Naive B cell (primary cell): Measurements from ENCODE around the gene ALMS1. TPM values are rescaled to one million over a fixed set of nuclear protein-coding genes. Genes with fewer than 3 reads are reported as not detected.

Experiments used
- ATAC-seq, 2 donors: fragments of 150-1000 bp; cut with Tn5 transposase; 2 replicates each; pipeline ENCODE4 v1.10.0; 2021; ENCODE audit warnings: low read depth in 2 of 2, mild to moderate bottlenecking in 2 of 2, moderate library complexity in 2 of 2
- DNase-seq: peaks from one replicate; pipeline ENCODE4 v3.0.0; 2022
- H3K27ac Mint-ChIP-seq, 6 donors: one replicate each; pipeline ENCODE4 v1.8.0; 2020 to 2022; ENCODE audit warnings: mild to moderate bottlenecking in 6 of 6, mixed read lengths in 6 of 6, moderate library complexity in 5 of 6, inconsistent platforms in 2 of 6
- H3K27me3 Mint-ChIP-seq, 3 donors: one replicate each; pipeline ENCODE4 v1.8.0; 2021 to 2022; ENCODE audit warnings: mixed read lengths in 3 of 3, mild to moderate bottlenecking in 1 of 3
- H3K36me3 Mint-ChIP-seq, 2 donors: one replicate each; pipeline ENCODE4 v1.8.0; 2020 to 2022; ENCODE audit warnings: mixed read lengths in 2 of 2, inconsistent platforms in 1 of 2, mild to moderate bottlenecking in 1 of 2
- H3K4me1 Mint-ChIP-seq, 3 donors: one replicate each; pipeline ENCODE4 v1.8.0; 2020 to 2022; ENCODE audit warnings: mixed read lengths in 3 of 3, inconsistent platforms in 1 of 3, mild to moderate bottlenecking in 1 of 3, moderate library complexity in 1 of 3
- H3K4me3 Mint-ChIP-seq, 8 donors: one replicate each; pipeline ENCODE4 v1.8.0; 2020 to 2022; ENCODE audit warnings: mild to moderate bottlenecking in 8 of 8, mixed read lengths in 8 of 8, moderate library complexity in 8 of 8, inconsistent platforms in 2 of 8
- H3K9me3 Mint-ChIP-seq, 7 donors: one replicate each; pipeline ENCODE4 v1.8.0; 2020 to 2022; ENCODE audit warnings: mixed read lengths in 7 of 7, mild to moderate bottlenecking in 5 of 7, inconsistent platforms in 2 of 7, moderate library complexity in 1 of 7
- polyA plus RNA-seq, 6 donors: library from polyadenylated mRNA; unstranded; fragments of 300-500 nt; fragmentation: Illumina TruSeq; gene quantifications; one replicate each; pipeline ENCODE4 v1.2.3, GENCODE V29; 2021; ENCODE audit warnings: low read depth in 6 of 6

The ALMS1 gene
- polyA plus RNA-seq, 6 donors from 2014 or later = 1.1 to 3.9 (median 2.2) TPM; not detected in 1

GRCh38 chr2:73373344-73373743 lies 12.3 kb upstream of the ALMS1 start:
- Mint-ChIP-seq H3K27me3 (peaks cover 20 to 63% (median 57%) of the 10 kb centered on the region in 3 donors), H3K36me3 (peaks cover 0 to 6% of the 10 kb centered on the region in 2 donors), H3K9me3 (peaks cover 0 to 8% (median 0%) of the 10 kb centered on the region in 7 donors), H3K4me3 (no peak overlapping the region), H3K4me1 (no peaks in the 10 kb centered on the region), H3K27ac (no peak overlapping the region)
- DNase-seq (no peak), ATAC-seq (no peak)

- H3K27ac Mint-ChIP-seq = no peak overlapping the region
- no peak overlapping the region for H3K4me3 Mint-ChIP-seq
- H3K36me3 Mint-ChIP-seq = peaks cover 0 to 6% of the 10 kb centered on the region in 2 donors
- DNase-seq (no peak), ATAC-seq (no peak)
- peaks cover 0 to 8% (median 0%) of the 10 kb centered on the region in 7 donors for H3K9me3 Mint-ChIP-seq
- peaks cover 24 to 66% (median 65%) of the 10 kb centered on the region in 3 donors for H3K27me3 Mint-ChIP-seq
- H3K4me1 Mint-ChIP-seq = no peaks in the 10 kb centered on the region
These were observed 11.4 kb upstream of the ALMS1 start for GRCh38 chr2:73374269-73374668.

GRCh38 chr2:73376681-73377080 lies 9.0 kb upstream of the ALMS1 start:
- peaks cover 0 to 6% of the 10 kb centered on the region in 2 donors for H3K36me3 Mint-ChIP-seq
- H3K9me3 Mint-ChIP-seq = peaks cover 0 to 8% (median 0%) of the 10 kb centered on the region in 7 donors
- H3K27ac Mint-ChIP-seq = no peak overlapping the region
- DNase-seq = no peak
- H3K4me1 Mint-ChIP-seq = no peaks in the 10 kb centered on the region
- H3K4me3 Mint-ChIP-seq = no peak overlapping the region
- no peak for ATAC-seq
- H3K27me3 Mint-ChIP-seq = peaks cover 35 to 70% (median 65%) of the 10 kb centered on the region in 3 donors

- Mint-ChIP-seq H3K36me3 (no peaks in the 10 kb centered on the region), H3K4me3 (peak overlapping the region in 2 of 8 donors; percentile 50 to 55), H3K9me3 (peaks cover 0 to 2% (median 0%) of the 10 kb centered on the region in 7 donors), H3K27me3 (peaks cover 21 to 51% (median 24%) of the 10 kb centered on the region in 3 donors), H3K27ac (peak overlapping the region in 1 of 6 donors; percentile 54), H3K4me1 (peaks cover 20 to 23% (median 22%) of the 10 kb centered on the region in 3 donors)
- DNase-seq (no peak), ATAC-seq (no peak)
These were observed 2.6 kb upstream of the ALMS1 start for GRCh38 chr2:73383036-73383435.

- Mint-ChIP-seq H3K27me3 (peaks cover 7 to 30% (median 14%) of the 10 kb centered on the region in 3 donors), H3K9me3 (no peaks in the 10 kb centered on the region), H3K4me3 (peak overlapping the region; percentile 85 to 98 (median 94)), H3K36me3 (no peaks in the 10 kb centered on the region), H3K27ac (peak overlapping the region; percentile 89 to 99 (median 94)), H3K4me1 (peaks cover 22 to 24% (median 23%) of the 10 kb centered on the region in 3 donors)
- ATAC-seq = no peak
- no peak for DNase-seq
These were observed 523 bp upstream of the ALMS1 start for GRCh38 chr2:73385123-73385503.

GRCh38 chr2:73386342-73386868 lies 769 bp downstream of the ALMS1 start:
- Mint-ChIP-seq H3K4me1 (peaks cover 22 to 24% (median 23%) of the 10 kb centered on the region in 3 donors), H3K4me3 (peak overlapping the region; percentile 85 to 98 (median 94)), H3K27me3 (peaks cover 0 to 18% (median 5%) of the 10 kb centered on the region in 3 donors), H3K27ac (peak overlapping the region; percentile 94 to 99 (median 97)), H3K36me3 (no peaks in the 10 kb centered on the region), H3K9me3 (no peaks in the 10 kb centered on the region)
- ATAC-seq (no peak), DNase-seq (no peak)

GRCh38 chr2:73386894-73387636 lies 1.4 kb downstream of the ALMS1 start:
- peak overlapping the region; percentile 8 to 99 (median 97) for H3K27ac Mint-ChIP-seq
- no peaks in the 10 kb centered on the region for H3K36me3 Mint-ChIP-seq
- H3K4me3 Mint-ChIP-seq = peak overlapping the region; percentile 85 to 98 (median 94)
- DNase-seq = no peak
- H3K9me3 Mint-ChIP-seq = no peaks in the 10 kb centered on the region
- H3K4me1 Mint-ChIP-seq = peaks cover 22 to 24% (median 23%) of the 10 kb centered on the region in 3 donors
- peaks cover 0 to 12% (median 0%) of the 10 kb centered on the region in 3 donors for H3K27me3 Mint-ChIP-seq
- no peak for ATAC-seq

- no peak for DNase-seq
- no peak for ATAC-seq
- peaks cover 0 to 45% (median 36%) of the 10 kb centered on the region in 7 donors for H3K9me3 Mint-ChIP-seq
- H3K27ac Mint-ChIP-seq = no peak overlapping the region
- no peaks in the 10 kb centered on the region for H3K27me3 Mint-ChIP-seq
- peaks cover 19 to 44% of the 10 kb centered on the region in 2 donors for H3K36me3 Mint-ChIP-seq
- no peak overlapping the region for H3K4me3 Mint-ChIP-seq
- peaks cover 7 to 9% (median 7%) of the 10 kb centered on the region in 3 donors for H3K4me1 Mint-ChIP-seq
These were observed 16.9 kb downstream of the ALMS1 start for GRCh38 chr2:73402386-73403103.

GRCh38 chr2:73403237-73403636 lies 17.6 kb downstream of the ALMS1 start:
- H3K36me3 Mint-ChIP-seq = peaks cover 19 to 37% of the 10 kb centered on the region in 2 donors
- no peaks in the 10 kb centered on the region for H3K27me3 Mint-ChIP-seq
- DNase-seq (no peak), ATAC-seq (no peak)
- peaks cover 0 to 45% (median 36%) of the 10 kb centered on the region in 7 donors for H3K9me3 Mint-ChIP-seq
- H3K27ac Mint-ChIP-seq = no peak overlapping the region
- peaks cover 7 to 10% (median 9%) of the 10 kb centered on the region in 3 donors for H3K4me1 Mint-ChIP-seq
- no peak overlapping the region for H3K4me3 Mint-ChIP-seq

- Mint-ChIP-seq H3K4me1 (peaks cover 7 to 14% (median 9%) of the 10 kb centered on the region in 3 donors), H3K27me3 (no peaks in the 10 kb centered on the region), H3K9me3 (peaks cover 0 to 40% (median 30%) of the 10 kb centered on the region in 7 donors), H3K27ac (no peak overlapping the region), H3K4me3 (no peak overlapping the region), H3K36me3 (peaks cover 19 to 30% of the 10 kb centered on the region in 2 donors)
- no peak for ATAC-seq
- DNase-seq = no peak
These were observed 18.8 kb downstream of the ALMS1 start for GRCh38 chr2:73404409-73404808.

GRCh38 chr2:73406996-73407395 lies 21.4 kb downstream of the ALMS1 start:
- peaks cover 2 to 21% (median 3%) of the 10 kb centered on the region in 3 donors for H3K4me1 Mint-ChIP-seq
- ATAC-seq = no peak
- peaks cover 0 to 34% (median 22%) of the 10 kb centered on the region in 7 donors for H3K9me3 Mint-ChIP-seq
- no peak for DNase-seq
- peaks cover 29 to 38% of the 10 kb centered on the region in 2 donors for H3K36me3 Mint-ChIP-seq
- no peak overlapping the region for H3K4me3 Mint-ChIP-seq
- no peak overlapping the region for H3K27ac Mint-ChIP-seq
- no peaks in the 10 kb centered on the region for H3K27me3 Mint-ChIP-seq

- no peaks in the 10 kb centered on the region for H3K27me3 Mint-ChIP-seq
- peaks cover 21 to 33% of the 10 kb centered on the region in 2 donors for H3K36me3 Mint-ChIP-seq
- H3K27ac Mint-ChIP-seq = peak overlapping the region in 1 of 6 donors; percentile 34
These were observed 22.6 kb downstream of the ALMS1 start for GRCh38 chr2:73408198-73408597.

GRCh38 chr2:73414696-73415095 lies 29.1 kb downstream of the ALMS1 start:
- Mint-ChIP-seq H3K27ac (no peak overlapping the region), H3K9me3 (no peaks in the 10 kb centered on the region), H3K36me3 (peaks cover 5 to 21% of the 10 kb centered on the region in 2 donors), H3K27me3 (no peaks in the 10 kb centered on the region), H3K4me1 (peaks cover 0 to 23% (median 0%) of the 10 kb centered on the region in 3 donors), H3K4me3 (no peak overlapping the region)
- ATAC-seq = no peak
- DNase-seq = no peak

More at GRCh38 chr2:73408198-73408597, 22.6 kb downstream of the ALMS1 start:
- ATAC-seq (no peak), DNase-seq (no peak)
- Mint-ChIP-seq H3K9me3 (peaks cover 0 to 27% (median 17%) of the 10 kb centered on the region in 7 donors), H3K4me1 (peaks cover 0 to 21% (median 3%) of the 10 kb centered on the region in 3 donors), H3K4me3 (no peak overlapping the region)
